Measurements from ENCODE around the gene FRMD4A.

- no peak for TF ChIP-seq POLR2A (IDR thresholded peaks at IDR 0.05; ENCODE audit: low read depth, low read length)
- no peak for TF ChIP-seq POLR2AphosphoS5 (IDR thresholded peaks at IDR 0.05; ENCODE audit: low read depth, low read length)
Observed at GRCh38 chr10:13698217-13698616, 632.5 kb downstream of the FRMD4A start.

Measured in GM12892 (cell line).